K562 treated with DMSO at 1 percent for 4 hours (cell line): ENCODE data around the gene MAT2B. TPM values are rescaled to one million over a fixed set of nuclear protein-coding genes. Genes with fewer than 3 reads are reported as not detected.

ENCODE experiments used
- total RNA-seq: library from RNA; unstranded; fragments of 300-600 nt; gene quantifications from 2 replicates; pipeline ENCODE4 v1.2.3, GENCODE V29; 2022; ENCODE audit not compliant: insufficient read depth

Gene MAT2B
- 30.3 and 39.3 TPM in 2 replicates for total RNA-seq

GRCh38 chr5:163505368-163506094, at the start of gene MAT2B:
MAT2B (plus strand) TSS chr5:163505619; CDS start chr5:163505687, 68 bp downstream.

GRCh38 chr5:163459819-163460561, 45.4 kb upstream of the MAT2B start, which contains the start of gene NUDCD2:
NUDCD2 (minus strand) TSS chr5:163460102; CDS start chr5:163460050, 52 bp downstream.

GRCh38 chr5:163460562-163461171, 44.8 kb upstream of the MAT2B start, which contains the start of gene HMMR:
HMMR (plus strand) TSS chr5:163460632; CDS start chr5:163460693, 61 bp downstream.

Other genes starting within 250 kb of the MAT2B start
- gene CCNG1, start 68.0 kb upstream of the MAT2B start, total RNA-seq, result 192 and 216 TPM in 2 replicates
- 22.5 and 36.8 TPM in 2 replicates for gene NUDCD2, start 45.5 kb upstream of the MAT2B start, total RNA-seq
- 29.4 and 40.9 TPM in 2 replicates for gene HMMR, start 45.0 kb upstream of the MAT2B start, total RNA-seq